ENCODE measurements around the gene ENPP3. TPM values are rescaled to one million over a fixed set of nuclear protein-coding genes. Genes with fewer than 3 reads are reported as not detected.
A peak's percentile ranks its signal among the peaks of the same experiment; 100 is the strongest.

Gene ENPP3
- 1 to 10 TPM in 1 of 4 donors, under 1 TPM in 3; 0.14 to 1.1 (median 0.52) TPM for total RNA-seq
- polyA plus RNA-seq: 1 to 10 TPM; 1.8 to 5.9 (median 3.2) TPM

GRCh38 chr6:131636880-131637792 is at the start of gene ENPP3:
Gene ENPP3 (plus strand): TSS chr6:131637302. CDS start chr6:131637385, 83 bp downstream.
- no peaks in the 10 kb centered on the region for H3K4me1 ChIP-seq
- no peaks in the 10 kb centered on the region for H3K9me3 ChIP-seq
- H3K4me3 ChIP-seq: no peak within 1 kb of the TSS
- H3K27me3 ChIP-seq: no peaks in the 10 kb centered on the region
- DNase-seq: no peak
- TF ChIP-seq POLR2A (IDR thresholded peaks at IDR 0.05) (peak in 1 of 2 donors; percentile 42), EP300 (IDR thresholded peaks at IDR 0.05) (no peak), CTCF (IDR thresholded peaks at IDR 0.05) (no peak), POLR2AphosphoS5 (IDR thresholded peaks at IDR 0.05) (peak in 1 of 4 donors; percentile 31)
- intact Hi-C loops (cut with DNase I): no loop called here
- H3K36me3 ChIP-seq: no peaks in the 10 kb centered on the region
- H3K27ac ChIP-seq: no peak within 1 kb of the TSS
- WGBS, 2 donors: 17 to 70% methylated on average over 10 of the region's 10 CpGs

- no peak for DNase-seq
- Histone ChIP-seq H3K9me3 (no peaks in the 10 kb centered on the region), H3K36me3 (peaks cover 22 to 97% (median 58%) of the 10 kb centered on the region in 4 donors), H3K27me3 (no peaks in the 10 kb centered on the region), H3K4me1 (no peaks in the 10 kb centered on the region), H3K27ac (no peak overlapping the region), H3K4me3 (no peak overlapping the region)
- 94 to 97% methylated on average over 4 of the region's 4 CpGs for WGBS, 2 donors
- intact Hi-C loops (cut with DNase I): loop anchor here (5.0 kb wide), 1 partner anchor 34 kb away; no protein-coding TSS in a partner anchor
- TF ChIP-seq CTCF (IDR thresholded peaks at IDR 0.05): no peak
Measured at GRCh38 chr6:131587909-131588308, 49.2 kb upstream of the ENPP3 start.

- H3K4me3 ChIP-seq: no peak overlapping the region
- H3K27ac ChIP-seq: no peak overlapping the region
- H3K27me3 ChIP-seq: no peaks in the 10 kb centered on the region
- no peaks in the 10 kb centered on the region for H3K4me1 ChIP-seq
- H3K9me3 ChIP-seq: no peaks in the 10 kb centered on the region
- no peak for TF ChIP-seq POLR2AphosphoS5 (IDR thresholded peaks at IDR 0.05)
- TF ChIP-seq CTCF (IDR thresholded peaks at IDR 0.05): no peak
- 85 to 89% methylated on average over 2 of the region's 2 CpGs for WGBS, 2 donors
- peaks cover 22 to 97% (median 57%) of the 10 kb centered on the region in 4 donors for H3K36me3 ChIP-seq
- intact Hi-C loops (cut with DNase I): loop anchor here (5.0 kb wide), 1 partner anchor 34 kb away; no protein-coding TSS in a partner anchor
- no peak for DNase-seq
Measured at GRCh38 chr6:131588643-131589042, 48.5 kb upstream of the ENPP3 start.

- Histone ChIP-seq H3K27me3 (no peaks in the 10 kb centered on the region), H3K4me3 (no peak overlapping the region), H3K36me3 (peaks cover 22 to 100% (median 59%) of the 10 kb centered on the region in 4 donors), H3K9me3 (no peaks in the 10 kb centered on the region), H3K4me1 (no peaks in the 10 kb centered on the region), H3K27ac (no peak overlapping the region)
- intact Hi-C loops (cut with DNase I): no loop called here
- no peak for TF ChIP-seq CTCF (IDR thresholded peaks at IDR 0.05)
- no peak for TF ChIP-seq POLR2A (IDR thresholded peaks at IDR 0.05)
- no peak for TF ChIP-seq POLR2AphosphoS5 (IDR thresholded peaks at IDR 0.05)
- TF ChIP-seq EP300 (IDR thresholded peaks at IDR 0.05): no peak
- 93% methylated on average over 2 of the region's 2 CpGs for WGBS, 2 donors
- no peak for DNase-seq
Measured at GRCh38 chr6:131592935-131593334, 44.2 kb upstream of the ENPP3 start.

Measured in sigmoid colon (tissue), 7 donors.